SK-N-SH (cell line): ENCODE measurements around the gene HOXB2. TPM values are rescaled to one million over a fixed set of nuclear protein-coding genes. Genes with fewer than 3 reads are reported as not detected.

Experiments
- CTCF ChIA-PET: fragments of 300-600, 350-600 bp; formaldehyde crosslinking; extraction: SDS; loops from one replicate; lab custom pipeline; 2021; lab: Yijun Ruan, JAX
- POLR2A ChIA-PET: fragments of 350-600 bp; sonication (Branson Sonifier 250); formaldehyde crosslinking; extraction: SDS; loops from one replicate; lab custom pipeline; 2020; ENCODE audit warnings: antibody characterized with exemption, inconsistent platforms; lab: Yijun Ruan, JAX
- DNase-seq: peaks from one replicate; pipeline ENCODE4 v3.0.0; 2012
- H2AFZ ChIP-seq: fragments of 200-600 bp; sonication (generic); 2 replicates; pipeline ENCODE4 v1.8.1; 2016; ENCODE audit warnings: antibody characterized with exemption, mild to moderate bottlenecking, low read depth
- H3F3A ChIP-seq: fragments of 200-600 bp; sonication (generic); replicated peaks from 2 replicates; pipeline ENCODE3; 2016; ENCODE audit warnings: antibody characterized with exemption, mild to moderate bottlenecking; ENCODE audit not compliant: insufficient read depth
- H3K27ac ChIP-seq, 2 experiments: fragments of 200-500 bp in 1 of 2; fragments of 200-600 bp in 1 of 2; sonication (Bioruptor generic) in 1 of 2; sonication (generic), shearing (Covaris generic) in 1 of 2; 2 replicates each; pipeline versions ENCODE4 v1.5.1 to v1.6.1; 2014 to 2016; ENCODE audit warnings: low read depth in 2 of 2, inconsistent platforms in 1 of 2, low read length in 1 of 2, mild to moderate bottlenecking in 1 of 2, mixed read lengths in 1 of 2
- H3K27me3 ChIP-seq: fragments of 200-600 bp; sonication (generic), shearing (Covaris generic); 2 replicates; pipeline ENCODE4 v1.6.1; 2016; ENCODE audit warnings: mixed run types; ENCODE audit not compliant: insufficient read depth
- H3K36me3 ChIP-seq, 2 experiments: fragments of 200-500 bp in 1 of 2; fragments of 200-600 bp in 1 of 2; sonication (Bioruptor generic) in 1 of 2; sonication (generic) in 1 of 2; replicated peaks in 1 of 2; 2 replicates each; pipeline versions ENCODE3 to v1.5.1; 2014 to 2016; ENCODE audit warnings: low read length in 1 of 2, mild to moderate bottlenecking in 1 of 2; ENCODE audit not compliant: insufficient read depth in 2 of 2, control insufficient read depth in 1 of 2
- H3K4me1 ChIP-seq, 2 experiments: fragments of 200-500 bp in 1 of 2; fragments of 200-600 bp in 1 of 2; sonication (Bioruptor generic) in 1 of 2; sonication (generic), shearing (Covaris generic) in 1 of 2; 2 replicates each; pipeline versions ENCODE4 v1.5.1 to v1.6.1; 2014 to 2016; ENCODE audit warnings: low read depth in 1 of 2, low read length in 1 of 2, mixed run types in 1 of 2; ENCODE audit not compliant: insufficient read depth in 2 of 2, control insufficient read depth in 1 of 2
- H3K4me2 ChIP-seq: fragments of 200-600 bp; sonication (generic), shearing (Covaris generic); 2 replicates; pipeline ENCODE4 v1.6.1; 2017; ENCODE audit warnings: mixed run types
- H3K4me3 ChIP-seq, 2 experiments: fragments of 200-500 bp in 1 of 2; fragments of 200-600 bp in 1 of 2; sonication (Bioruptor generic) in 1 of 2; sonication (generic), shearing (Covaris generic) in 1 of 2; 2 replicates each; pipeline versions ENCODE4 v1.5.1 to v1.8.1; 2014 to 2016; ENCODE audit warnings: low read depth in 2 of 2, inconsistent platforms in 1 of 2, low read length in 1 of 2, mild to moderate bottlenecking in 1 of 2, mixed read lengths in 1 of 2, moderate library complexity in 1 of 2
- H3K79me2 ChIP-seq: fragments of 200-600 bp; sonication (generic); 2 replicates; pipeline ENCODE4 v1.8.1; 2017; ENCODE audit warnings: mild to moderate bottlenecking; ENCODE audit not compliant: insufficient read depth
- H3K9ac ChIP-seq: fragments of 200-600 bp; sonication (generic); 2 replicates; pipeline ENCODE4 v1.6.1; 2017; ENCODE audit warnings: mixed run types
- H3K9me2 ChIP-seq: fragments of 200-600 bp; sonication (generic); 2 replicates; pipeline ENCODE4 v1.6.1; 2017; ENCODE audit warnings: mixed run types
- H3K9me3 ChIP-seq: fragments of 200-600 bp; sonication (generic); 2 replicates; pipeline ENCODE4 v1.6.1; 2017; ENCODE audit warnings: mixed run types, mild to moderate bottlenecking, moderate library complexity
- H4K20me1 ChIP-seq: fragments of 200-600 bp; sonication (generic); 2 replicates; pipeline ENCODE4 v1.6.1; 2017; ENCODE audit warnings: mild to moderate bottlenecking, mixed run types; ENCODE audit not compliant: insufficient read depth
- CHD2 ChIP-seq: fragments of 150-350 bp; IDR thresholded peaks from 2 replicates; pipeline ENCODE4 v1.6.1; 2018; ENCODE audit warnings: low read length; ENCODE audit not compliant: partially characterized antibody
- ELF1 ChIP-seq: IDR thresholded peaks from 2 replicates; pipeline ENCODE4 v1.4.0; 2012
- EP300 ChIP-seq, 2 experiments: IDR thresholded peaks; 2 replicates each; pipeline versions ENCODE4 v1.4.0 to v1.6.1; 2012; ENCODE audit warnings: borderline replicate concordance in 1 of 2, low read depth in 1 of 2, low read length in 1 of 2
- FOSL2 ChIP-seq: IDR thresholded peaks from 2 replicates; pipeline ENCODE4 v1.4.0; 2012; ENCODE audit warnings: low read depth, mild to moderate bottlenecking, moderate library complexity, borderline replicate concordance
- FOXJ3 ChIP-seq: sonication (generic); formaldehyde crosslinking; IDR thresholded peaks from 2 replicates; pipeline ENCODE4 v1.5.1; 2020; ENCODE audit warnings: mild to moderate bottlenecking, missing genetic modification reagents
- FOXM1 ChIP-seq: IDR thresholded peaks from 2 replicates; pipeline ENCODE4 v1.4.0; 2012; ENCODE audit warnings: low read depth, mild to moderate bottlenecking
- GATA2 ChIP-seq: sonication (generic); formaldehyde crosslinking; IDR thresholded peaks from 2 replicates; pipeline ENCODE4 v1.5.0; 2020; ENCODE audit warnings: mild to moderate bottlenecking, missing genetic modification reagents
- JUND ChIP-seq: IDR thresholded peaks from 2 replicates; pipeline ENCODE4 v1.4.0; 2012
- MAX ChIP-seq: IDR thresholded peaks from 2 replicates; pipeline ENCODE4 v1.4.0; 2012; ENCODE audit warnings: low read depth
- MEF2A ChIP-seq: IDR thresholded peaks from 2 replicates; pipeline ENCODE4 v1.4.0; 2012; ENCODE audit warnings: low read depth, borderline replicate concordance
- NFIC ChIP-seq: IDR thresholded peaks from 2 replicates; pipeline ENCODE4 v1.4.0; 2012; ENCODE audit warnings: borderline replicate concordance
- NRF1 ChIP-seq: IDR thresholded peaks from 2 replicates; pipeline ENCODE4 v1.6.1; 2012; ENCODE audit warnings: low read depth, mild to moderate bottlenecking, low read length
- PBX3 ChIP-seq: IDR thresholded peaks from 2 replicates; pipeline ENCODE4; 2012
- RAD21 ChIP-seq: IDR thresholded peaks from 2 replicates; pipeline ENCODE4 v1.6.1; 2012; ENCODE audit warnings: mild to moderate bottlenecking, low read length
- RCOR1 ChIP-seq: fragments of 150-350 bp; IDR thresholded peaks from 2 replicates; pipeline ENCODE4 v1.6.1; 2017; ENCODE audit warnings: antibody characterized with exemption, low read length
- REST ChIP-seq: IDR thresholded peaks from 2 replicates; pipeline ENCODE4 v1.6.1; 2012; ENCODE audit warnings: mild to moderate bottlenecking, low read depth, low read length, moderate library complexity
- RFX5 ChIP-seq: IDR thresholded peaks from 2 replicates; pipeline ENCODE4 v1.6.1; 2012; ENCODE audit warnings: mild to moderate bottlenecking, improper control_type of control experiment, low read length
- RXRA ChIP-seq: IDR thresholded peaks from 2 replicates; pipeline ENCODE4 v1.4.0; 2012; ENCODE audit warnings: low read depth, mild to moderate bottlenecking, borderline replicate concordance
- TCF12 ChIP-seq: IDR thresholded peaks from 2 replicates; pipeline ENCODE4 v1.4.0; 2012
- TEAD4 ChIP-seq: IDR thresholded peaks from 2 replicates; pipeline ENCODE4 v1.4.0; 2012; ENCODE audit warnings: mild to moderate bottlenecking, borderline replicate concordance; ENCODE audit not compliant: insufficient read depth
- YY1 ChIP-seq: IDR thresholded peaks from 2 replicates; pipeline ENCODE4 v1.4.0; 2012; ENCODE audit warnings: low read depth, mild to moderate bottlenecking
- WGBS: methylation state at CpG from one replicate; pipeline ENCODE4 v1.1.6; 2017; ENCODE audit warnings: low lambda C conversion rate; 5-methylcytosine and 5-hydroxymethylcytosine counted together
- polyA plus RNA-seq, 3 experiments: library from polyadenylated mRNA; depleted of rRNA; stranded (reverse); fragments of >200 nt; gene quantifications; 2 replicates each; pipeline ENCODE4 v1.2.3, GENCODE V29; 2012

The HOXB2 gene
- polyA plus RNA-seq, 1 of the 3 experiments (the other 2 are of a cell fraction) = 1.9 TPM

GRCh38 chr17:48566717-48567116 is 21.8 kb upstream of the HOXB2 start:
- Histone ChIP-seq H3K27me3 (peaks cover 97% of the 10 kb centered on the region), H3K4me1 (peaks cover 0 to 2% of the 10 kb centered on the region in 2 experiments; a peak in 1 of 4 replicates), H3K9me2 (no peaks in the 10 kb centered on the region), H3K9me3 (no peaks in the 10 kb centered on the region), H3K4me3 (no peak overlapping the region), H2AFZ (no peak overlapping the region), H3K27ac (no peak overlapping the region), H3K36me3 (no peaks in the 10 kb centered on the region), H4K20me1 (peaks cover 6% of the 10 kb centered on the region; the same call in 1 of the 2 replicates), H3K79me2 (no peaks in the 10 kb centered on the region), H3K9ac (no peak overlapping the region), H3F3A (no peaks in the 10 kb centered on the region), H3K4me2 (no peak overlapping the region)
- WGBS = 13% methylated on average over 2 of the region's 2 CpGs
- CTCF ChIA-PET = no interaction called here
- POLR2A ChIA-PET = no interaction called here
- no peak for TF ChIP-seq JUND
- no peak for TF ChIP-seq TEAD4
- no peak for TF ChIP-seq TCF12
- no peak for TF ChIP-seq FOSL2
- no peak for TF ChIP-seq NRF1
- TF ChIP-seq FOXJ3 (CRISPR knock-in tag) = no peak
- no peak for TF ChIP-seq RAD21
- no peak for TF ChIP-seq REST
- TF ChIP-seq MAX = no peak
- TF ChIP-seq NFIC = no peak
- no peak for TF ChIP-seq RCOR1
- no peak for TF ChIP-seq RXRA
- TF ChIP-seq GATA2 (CRISPR knock-in tag) = no peak
- TF ChIP-seq, all 33 proteins: peak for 0
- no peak for DNase-seq

- Histone ChIP-seq H3F3A (no peaks in the 10 kb centered on the region), H3K9me3 (no peaks in the 10 kb centered on the region), H3K9ac (no peak overlapping the region), H3K4me2 (no peak overlapping the region), H3K36me3 (no peaks in the 10 kb centered on the region), H3K79me2 (no peaks in the 10 kb centered on the region), H3K4me1 (peaks cover 0 to 2% of the 10 kb centered on the region in 2 experiments; a peak in 1 of 4 replicates), H3K27ac (no peak overlapping the region), H4K20me1 (peaks cover 10% of the 10 kb centered on the region; the same call in 1 of the 2 replicates), H2AFZ (no peak overlapping the region), H3K4me3 (no peak overlapping the region), H3K9me2 (no peaks in the 10 kb centered on the region), H3K27me3 (peaks cover 97% of the 10 kb centered on the region)
- WGBS = 8% methylated on average over 4 of the region's 4 CpGs
- DNase-seq = no peak
- CTCF ChIA-PET = no interaction called here
- POLR2A ChIA-PET = no interaction called here
- TF ChIP-seq NFIC (no peak), ELF1 (no peak), MEF2A (no peak), RFX5 (no peak), PBX3 (no peak), FOXM1 (no peak), REST (no peak), RCOR1 (no peak), CHD2 (no peak), YY1 (no peak), EP300 (IDR thresholded peaks at IDR 0.05; ENCODE audit: borderline replicate concordance in 1 of 2, low read depth in 1 of 2, low read length in 1 of 2) (no peak)
Observed at GRCh38 chr17:48565925-48566710, 21.2 kb upstream of the HOXB2 start.
